ENCODE data around the gene CDKN1A.

Gene CDKN1A

GRCh38 chr6:36655085-36655724 lies 23.3 kb upstream of the CDKN1A start:
- no peak for DNase-seq (ENCODE audit: low read depth in 2 of 2)

- DNase-seq (ENCODE audit: low read depth in 2 of 2): no peak
These were observed 22.1 kb upstream of the CDKN1A start for GRCh38 chr6:36656441-36656840.

DNA sequence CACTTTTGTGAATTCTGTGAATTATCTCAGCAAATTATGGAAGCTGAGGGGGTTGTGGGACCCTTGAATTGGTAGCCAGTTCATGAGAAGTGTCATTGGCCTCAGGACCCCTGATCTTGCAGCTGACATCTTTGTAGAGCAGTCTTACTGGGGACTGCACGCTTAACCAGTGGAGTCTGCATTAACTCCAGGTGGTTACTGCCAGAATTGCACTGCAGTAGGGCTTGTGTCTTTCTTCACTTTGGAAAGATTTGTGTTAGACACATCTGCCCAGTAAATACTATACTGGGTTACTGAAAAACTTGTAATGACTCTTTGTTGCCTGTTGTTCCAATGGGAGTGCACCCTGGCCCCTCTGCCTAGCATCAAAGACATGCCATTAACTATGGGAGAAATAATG lies 21.2 kb upstream of the CDKN1A start:
- DNase-seq (ENCODE audit: low read depth in 2 of 2): no peak

- no peak for DNase-seq (ENCODE audit: low read depth in 2 of 2)
These were observed 20.5 kb upstream of the CDKN1A start for GRCh38 chr6:36657942-36658544.

GRCh38 chr6:36659271-36659670 lies 19.2 kb upstream of the CDKN1A start:
- no peak for DNase-seq (ENCODE audit: low read depth in 2 of 2)

DNA sequence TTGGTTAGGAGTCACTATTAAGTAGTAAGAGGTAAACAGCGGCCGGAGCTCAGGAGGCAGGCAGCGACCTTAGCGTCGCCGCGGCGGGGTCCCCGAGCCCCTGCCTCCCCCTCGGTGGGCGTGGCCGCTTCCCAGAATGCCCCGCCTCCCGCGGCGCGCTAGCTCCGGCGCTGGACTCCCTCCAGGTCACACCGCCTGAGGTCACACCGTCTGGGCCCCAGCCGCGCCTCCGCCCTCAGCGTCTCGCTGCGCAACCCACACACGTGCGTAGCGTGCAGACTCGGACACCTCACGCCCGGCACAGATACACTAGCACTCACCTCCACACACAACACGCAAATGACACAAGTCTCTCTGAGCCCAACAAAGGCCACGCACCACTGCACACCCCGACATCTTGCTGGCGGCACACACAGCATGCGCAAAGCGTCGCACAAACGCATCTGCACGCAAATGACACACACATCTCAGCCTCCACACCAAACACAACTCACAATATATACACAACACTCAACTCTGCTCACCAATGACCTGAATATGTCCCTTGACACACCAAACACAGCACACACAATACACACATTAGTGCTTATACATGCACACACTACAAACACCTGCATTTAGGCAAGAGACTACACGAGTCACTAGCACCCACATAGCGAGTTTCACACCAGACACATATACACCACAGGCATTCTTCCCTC lies 17.6 kb upstream of the CDKN1A start:
- DNase-seq (ENCODE audit: low read depth in 2 of 2): no peak

DNA sequence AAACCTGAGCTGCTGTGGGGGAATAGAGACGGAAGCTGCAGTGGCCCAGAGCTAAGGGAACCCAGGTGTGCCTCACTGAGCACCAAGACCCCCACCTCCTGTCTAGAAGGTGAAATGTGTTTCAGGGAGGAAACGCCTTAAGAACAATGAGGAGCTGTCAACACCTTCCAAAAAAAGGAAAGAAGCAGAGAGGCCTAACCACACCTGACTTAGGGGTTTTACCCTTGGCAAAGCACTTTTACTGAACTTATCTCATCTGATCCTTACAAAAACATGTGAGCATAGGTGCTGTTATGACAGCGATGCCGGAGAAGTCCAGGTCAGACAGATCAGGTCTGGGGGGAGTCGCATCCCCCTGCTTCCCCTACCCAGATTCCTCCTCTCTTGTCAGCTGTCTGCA lies 16.1 kb upstream of the CDKN1A start:
- no peak for DNase-seq (ENCODE audit: low read depth in 2 of 2)

GRCh38 chr6:36662827-36663256 lies 15.7 kb upstream of the CDKN1A start:
- no peak for DNase-seq (ENCODE audit: low read depth in 2 of 2)

GRCh38 chr6:36663504-36664446 lies 14.7 kb upstream of the CDKN1A start:
- no peak for DNase-seq (ENCODE audit: low read depth in 2 of 2)

- DNase-seq (ENCODE audit: low read depth in 2 of 2): no peak
These were observed 13.3 kb upstream of the CDKN1A start for GRCh38 chr6:36665180-36665579.

DNA sequence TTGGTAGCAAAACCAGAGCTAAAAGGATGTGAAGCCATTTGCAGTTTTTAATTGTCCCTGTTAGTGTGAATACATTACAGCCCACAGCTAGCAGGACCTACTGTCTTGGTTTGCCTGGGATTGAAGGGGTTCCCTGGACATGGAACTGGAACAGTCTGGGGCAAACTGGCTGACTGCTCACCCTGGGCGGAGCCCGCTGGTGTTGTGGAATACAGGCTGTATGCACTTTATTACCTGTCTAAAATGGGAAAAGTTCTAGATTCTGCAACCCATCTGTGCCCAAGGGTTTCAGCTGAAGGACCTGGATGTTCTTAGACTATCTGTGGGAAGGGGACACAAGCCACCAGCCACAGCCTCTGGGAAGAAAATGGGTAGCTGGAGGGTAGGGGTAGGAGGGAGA lies 12.2 kb upstream of the CDKN1A start:
- no peak for DNase-seq (ENCODE audit: low read depth in 2 of 2)

GRCh38 chr6:36666826-36667591 lies 11.5 kb upstream of the CDKN1A start:
- DNase-seq (ENCODE audit: low read depth in 2 of 2): no peak

DNA sequence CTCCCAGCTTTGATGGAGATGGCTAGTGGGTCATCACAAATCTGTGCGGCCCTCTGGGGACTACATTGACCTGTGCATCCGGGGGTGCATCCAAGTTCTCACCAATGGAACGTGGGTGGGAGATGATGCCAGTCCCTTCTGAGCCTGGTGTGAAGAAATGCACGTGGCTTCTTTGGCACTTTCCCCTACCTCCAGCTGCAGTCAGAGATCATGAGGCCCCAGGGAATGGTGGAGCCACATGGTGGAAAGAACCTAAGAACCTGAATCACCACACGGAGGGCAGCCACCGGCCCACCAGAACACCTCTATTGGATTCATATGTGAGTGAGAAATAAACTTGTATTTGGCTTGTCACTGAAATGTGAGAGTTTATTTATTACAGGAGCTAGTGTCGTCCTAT lies 9.9 kb upstream of the CDKN1A start:
- DNase-seq (ENCODE audit: low read depth in 2 of 2): no peak

GRCh38 chr6:36669002-36669401 lies 9.5 kb upstream of the CDKN1A start:
- DNase-seq (ENCODE audit: low read depth in 2 of 2): no peak

- no peak for DNase-seq (ENCODE audit: low read depth in 2 of 2)
These were observed 8.2 kb upstream of the CDKN1A start for GRCh38 chr6:36670271-36670670.

DNA sequence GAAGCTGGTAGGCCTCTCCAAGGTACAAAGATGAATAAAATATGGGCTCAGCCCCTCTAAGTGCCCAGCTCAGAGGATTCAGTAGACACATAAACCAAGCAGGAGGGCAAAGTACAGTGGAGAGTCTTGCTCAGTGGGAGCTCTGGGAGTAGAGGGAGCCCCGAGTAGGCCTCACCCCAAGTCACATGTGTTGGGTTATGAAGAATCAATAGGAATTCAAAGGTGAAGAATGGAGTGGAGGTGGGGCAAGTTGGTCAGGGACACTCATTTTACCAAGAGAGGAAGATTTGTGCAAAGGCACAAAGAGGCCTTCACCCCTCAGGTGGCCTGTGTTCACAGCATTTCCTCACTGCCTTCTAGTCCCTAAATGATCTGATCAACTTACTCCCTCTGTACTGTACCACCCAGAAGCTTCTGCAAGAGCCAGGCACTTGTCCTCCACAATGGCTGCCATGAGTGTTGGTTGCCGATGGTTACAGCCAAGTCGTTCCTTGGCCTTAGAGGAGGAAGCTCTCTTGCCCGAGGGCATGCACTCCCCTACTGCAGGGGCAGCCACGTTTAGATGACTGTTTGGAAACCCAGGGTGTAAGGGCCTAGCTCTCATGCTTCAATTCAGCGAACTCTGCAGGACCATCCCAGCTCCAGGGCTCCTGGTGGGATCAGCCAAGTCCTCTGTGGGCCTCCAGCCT lies 6.7 kb upstream of the CDKN1A start:
- no peak for DNase-seq (ENCODE audit: low read depth in 2 of 2)

DNA sequence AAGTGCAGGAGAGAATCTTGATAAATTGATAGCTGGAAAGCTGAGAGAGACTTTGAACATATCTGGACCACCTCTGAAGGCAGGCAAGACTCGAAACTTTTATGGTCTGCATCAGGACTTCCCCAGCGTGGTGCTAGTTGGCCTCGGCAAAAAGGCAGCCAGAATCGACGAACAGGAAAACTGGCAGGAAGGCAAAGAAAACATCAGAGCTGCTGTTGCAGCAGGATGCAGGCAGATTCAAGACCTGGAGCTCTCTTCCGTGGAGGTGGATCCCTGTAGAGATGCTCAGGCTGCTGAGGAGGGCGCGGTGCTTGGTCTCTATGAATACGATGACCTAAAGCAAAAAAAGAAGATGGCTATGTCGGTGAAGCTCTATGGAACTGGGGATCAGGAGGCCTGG lies 4.6 kb upstream of the CDKN1A start:
- no peak for DNase-seq (ENCODE audit: low read depth in 2 of 2)

- DNase-seq (ENCODE audit: low read depth in 2 of 2): no peak
These were observed 3.6 kb upstream of the CDKN1A start for GRCh38 chr6:36674942-36675341.

GRCh38 chr6:36676141-36677058 lies 2.1 kb upstream of the CDKN1A start:
- no peak for DNase-seq (ENCODE audit: low read depth in 2 of 2)

Data from stimulated activated CD4-positive, alpha-beta T cell treated with anti-CD3 and anti-CD28 coated beads, Interleukin-1b, Interleukin-23, amount 100 ng/mL, for 4 hours (primary cell).